Activated naive CD4-positive, alpha-beta T cell treated with anti-CD3 and anti-CD28 coated beads, Interleukin-2, amount 50 U/mL, for 72 hours (primary cell): ENCODE measurements around the gene ARHGAP27. TPM values are rescaled to one million over a fixed set of nuclear protein-coding genes. Genes with fewer than 3 reads are reported as not detected.

ENCODE experiments used
- ATAC-seq, 2 donors: fragments of 150-1000 bp; cut with Tn5 transposase; 2 replicates each; pipeline ENCODE4 v1.10.0; 2021; ENCODE audit warnings: mild to moderate bottlenecking in 2 of 2, moderate library complexity in 2 of 2
- DNase-seq, 2 donors: peaks; one replicate each; pipeline ENCODE4 v3.0.0; 2021 to 2022; ENCODE audit warnings: low spot score in 2 of 2
- H3K27ac Mint-ChIP-seq, 2 donors: one replicate each; pipeline ENCODE4 v1.8.0; 2022; ENCODE audit warnings: mild to moderate bottlenecking in 2 of 2, mixed read lengths in 2 of 2
- H3K36me3 Mint-ChIP-seq, 2 donors: one replicate each; pipeline ENCODE4 v1.8.0; 2022; ENCODE audit warnings: mixed read lengths in 2 of 2
- H3K9me3 Mint-ChIP-seq, 2 donors: one replicate each; pipeline ENCODE4 v1.8.0; 2022; ENCODE audit warnings: mixed read lengths in 2 of 2
- total RNA-seq, 2 donors: library from RNA; stranded (reverse); gene quantifications; one replicate each; pipeline ENCODE4 v1.2.3, GENCODE V29; 2022

ARHGAP27 gene
- total RNA-seq, 2 donors from 2014 or later: 49.7 to 55.1 TPM

DNA sequence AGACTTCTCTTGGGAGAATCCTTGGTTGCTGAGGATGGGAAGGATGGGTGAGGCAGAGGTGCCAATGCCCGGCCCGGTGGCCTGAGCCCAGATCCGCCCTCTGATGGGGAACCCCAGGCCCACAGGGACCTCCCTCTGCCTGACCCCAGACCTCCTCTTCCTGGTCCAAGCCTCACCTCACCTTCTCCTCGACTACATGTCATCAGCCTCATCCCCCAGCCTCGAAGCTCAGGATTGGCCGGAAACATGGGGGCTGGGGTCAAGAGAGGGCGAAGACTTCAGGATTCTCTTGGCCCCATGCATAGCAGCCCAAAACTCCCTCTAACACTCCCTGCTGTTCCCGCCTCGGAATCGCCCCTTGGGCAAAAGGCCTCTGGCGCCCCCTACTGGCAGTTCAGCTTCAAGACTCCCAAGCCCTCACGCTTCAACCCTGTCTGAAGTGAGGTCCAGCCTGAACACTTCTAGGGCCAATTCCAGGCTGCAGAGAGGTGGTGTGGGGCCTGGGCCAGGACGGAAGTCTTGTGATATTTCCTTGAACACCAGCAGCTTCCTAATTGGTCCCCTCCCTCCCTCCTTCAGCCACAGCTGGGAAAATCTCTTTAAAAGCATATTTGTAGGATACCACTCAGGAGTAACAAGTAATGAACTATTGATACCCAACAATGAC lies 47.2 kb downstream of the ARHGAP27 start:
- DNase-seq (peak; percentile 88 to 95), ATAC-seq (peak; percentile 94 to 98)
- no peaks in the 10 kb centered on the region for H3K9me3 Mint-ChIP-seq
- no peaks in the 10 kb centered on the region for H3K36me3 Mint-ChIP-seq
- peak overlapping the region; percentile 5 to 58 for H3K27ac Mint-ChIP-seq

DNA sequence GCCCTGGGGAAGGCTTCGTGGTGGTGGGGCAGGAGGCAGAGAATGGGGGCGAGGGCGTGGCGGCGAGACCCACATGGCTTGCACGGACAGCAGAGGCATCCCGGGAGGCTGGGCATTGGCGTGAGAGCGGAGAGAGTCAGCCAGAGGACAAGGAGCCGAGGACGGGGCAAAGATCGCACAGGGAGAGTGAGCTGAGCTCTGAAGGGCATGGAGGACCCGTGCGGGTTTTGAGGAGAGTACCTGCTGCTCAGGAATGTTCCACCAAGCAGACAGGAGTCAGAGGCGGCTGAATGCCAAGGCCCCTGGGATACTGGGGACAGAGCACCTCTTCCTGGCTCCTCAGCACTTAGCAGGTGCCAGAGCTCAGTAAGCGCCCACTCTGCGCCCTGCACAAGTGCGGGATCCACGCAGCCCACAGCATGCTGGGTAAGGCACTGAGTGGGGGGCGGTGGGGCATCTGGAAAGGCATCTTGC lies 47.8 kb downstream of the ARHGAP27 start:
- Mint-ChIP-seq H3K27ac (peak overlapping the region in 1 of 2 donors; percentile 58), H3K36me3 (no peaks in the 10 kb centered on the region), H3K9me3 (no peaks in the 10 kb centered on the region)
- DNase-seq: no peak
- ATAC-seq: peak in 1 of 2 donors; percentile 2

DNA sequence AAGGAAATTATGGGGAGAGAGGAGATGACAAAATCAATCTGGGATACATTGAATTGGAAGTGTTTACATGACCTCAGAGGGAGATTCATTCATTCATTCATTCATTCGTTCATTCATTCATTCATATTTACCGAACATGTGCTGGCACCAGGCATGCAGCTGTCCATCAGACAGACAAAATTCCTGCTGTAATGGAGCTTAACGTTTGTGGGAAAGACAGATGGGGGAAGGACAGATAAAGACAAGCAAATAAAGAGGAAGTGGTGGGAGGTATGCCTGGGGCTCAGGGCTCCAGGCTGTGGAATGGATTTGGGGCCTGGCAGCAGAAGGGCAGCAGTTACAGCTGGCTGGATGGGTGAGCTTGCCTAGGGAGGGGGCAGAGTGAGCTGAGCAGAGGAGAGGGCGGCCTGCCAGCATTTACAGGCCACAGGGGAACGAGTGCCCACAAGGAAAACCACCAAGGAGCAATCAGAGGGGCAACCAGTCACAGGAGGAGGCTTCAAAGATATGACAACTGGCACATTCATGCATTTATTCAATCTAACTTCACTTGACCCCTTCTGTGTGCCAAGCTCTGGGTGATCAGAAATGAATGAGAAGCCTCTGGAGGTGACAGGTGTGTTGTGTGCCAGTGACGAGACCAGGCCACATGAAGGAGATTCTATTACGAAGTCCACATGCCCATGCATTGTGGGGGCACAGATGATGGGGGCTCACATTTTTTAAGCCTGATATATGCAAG lies 48.5 kb downstream of the ARHGAP27 start:
- H3K9me3 Mint-ChIP-seq: no peaks in the 10 kb centered on the region
- no peaks in the 10 kb centered on the region for H3K36me3 Mint-ChIP-seq
- no peak for DNase-seq
- H3K27ac Mint-ChIP-seq: peak overlapping the region in 1 of 2 donors; percentile 26
- ATAC-seq: no peak

- DNase-seq: no peak
- ATAC-seq: no peak
Measured at GRCh38 chr17:45383003-45383402, 49.7 kb downstream of the ARHGAP27 start.

DNA sequence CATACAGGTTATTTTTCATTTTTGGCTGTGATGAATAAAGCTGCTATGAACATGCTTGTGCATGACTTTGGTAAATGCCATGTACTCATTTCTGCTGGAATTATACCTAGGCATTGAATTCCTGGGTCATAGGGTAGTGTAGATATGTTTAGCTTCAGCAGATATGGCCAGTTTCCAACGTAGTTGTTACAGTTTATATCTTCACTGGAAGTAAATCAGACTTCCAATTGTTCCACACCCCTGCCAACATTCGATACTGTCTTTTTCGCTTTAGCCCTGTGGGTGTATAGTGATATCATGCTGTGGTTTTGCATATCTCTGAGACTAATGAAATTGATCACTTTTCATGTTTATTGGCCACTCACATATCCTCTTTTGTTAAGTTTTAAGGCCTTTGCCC lies 50.4 kb downstream of the ARHGAP27 start:
- DNase-seq: no peak
- Mint-ChIP-seq H3K9me3 (no peaks in the 10 kb centered on the region), H3K36me3 (no peaks in the 10 kb centered on the region), H3K27ac (no peak overlapping the region)
- ATAC-seq: no peak

More at GRCh38 chr17:45383003-45383402, 49.7 kb downstream of the ARHGAP27 start:
- Mint-ChIP-seq H3K27ac (peak overlapping the region in 1 of 2 donors; percentile 47), H3K9me3 (no peaks in the 10 kb centered on the region), H3K36me3 (no peaks in the 10 kb centered on the region)

GRCh38 chr17:45380991-45381390 lies 51.7 kb downstream of the ARHGAP27 start:
- ATAC-seq (no peak), DNase-seq (no peak)
- Mint-ChIP-seq H3K9me3 (no peaks in the 10 kb centered on the region), H3K27ac (no peak overlapping the region), H3K36me3 (no peaks in the 10 kb centered on the region)

- Mint-ChIP-seq H3K27ac (no peak overlapping the region), H3K9me3 (no peaks in the 10 kb centered on the region), H3K36me3 (no peaks in the 10 kb centered on the region)
- ATAC-seq (peak in 1 of 2 donors; percentile 57), DNase-seq (no peak)
Measured at GRCh38 chr17:45380046-45380765, 52.5 kb downstream of the ARHGAP27 start.

DNA sequence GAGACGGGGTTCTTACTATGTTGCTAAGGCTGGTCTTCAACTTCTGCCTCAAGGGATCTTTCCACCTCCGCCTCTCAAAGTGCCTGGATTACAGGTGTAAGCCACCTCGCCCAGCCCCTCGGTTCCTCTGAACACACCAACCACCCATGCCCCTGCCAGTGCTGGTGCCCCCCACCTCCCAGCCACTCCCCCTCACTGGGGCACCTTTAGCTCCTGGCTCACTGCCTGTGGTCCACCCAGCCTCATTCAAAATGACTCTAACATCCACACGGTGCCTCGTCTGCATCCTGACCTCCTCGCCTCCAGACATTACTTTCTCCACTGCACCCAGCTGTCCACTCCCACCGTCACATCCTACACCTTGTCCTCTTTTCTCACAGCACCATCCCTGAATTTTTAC lies 55.3 kb downstream of the ARHGAP27 start:
- no peaks in the 10 kb centered on the region for H3K9me3 Mint-ChIP-seq
- no peaks in the 10 kb centered on the region for H3K36me3 Mint-ChIP-seq
- DNase-seq (no peak), ATAC-seq (no peak)
- no peak overlapping the region for H3K27ac Mint-ChIP-seq

- H3K36me3 Mint-ChIP-seq: no peaks in the 10 kb centered on the region
- ATAC-seq: no peak
- no peak for DNase-seq
- H3K9me3 Mint-ChIP-seq: no peaks in the 10 kb centered on the region
- no peak overlapping the region for H3K27ac Mint-ChIP-seq
Measured at GRCh38 chr17:45376171-45377005, 56.3 kb downstream of the ARHGAP27 start.

DNA sequence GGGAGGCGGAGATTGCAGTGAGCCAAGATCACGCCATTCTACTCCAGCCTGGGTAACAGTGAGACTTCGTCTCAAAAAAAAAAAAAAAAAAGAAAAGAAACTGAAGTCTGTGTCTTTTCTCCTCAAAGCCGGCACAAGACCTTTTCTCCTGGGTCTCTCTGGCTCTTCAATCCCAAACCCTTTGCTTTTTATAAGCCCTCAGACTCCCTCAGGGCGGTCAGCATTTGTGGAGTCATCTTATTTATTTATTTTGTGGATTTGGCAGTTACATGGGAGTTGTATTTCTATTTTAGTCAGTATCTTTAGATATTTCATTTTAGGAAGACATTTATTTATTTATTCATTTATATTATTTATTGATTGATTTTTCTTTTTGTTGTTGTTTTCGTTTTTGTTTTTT lies 58.2 kb downstream of the ARHGAP27 start:
- ATAC-seq (no peak), DNase-seq (no peak)
- no peaks in the 10 kb centered on the region for H3K9me3 Mint-ChIP-seq
- H3K36me3 Mint-ChIP-seq: no peaks in the 10 kb centered on the region
- no peak overlapping the region for H3K27ac Mint-ChIP-seq

DNA sequence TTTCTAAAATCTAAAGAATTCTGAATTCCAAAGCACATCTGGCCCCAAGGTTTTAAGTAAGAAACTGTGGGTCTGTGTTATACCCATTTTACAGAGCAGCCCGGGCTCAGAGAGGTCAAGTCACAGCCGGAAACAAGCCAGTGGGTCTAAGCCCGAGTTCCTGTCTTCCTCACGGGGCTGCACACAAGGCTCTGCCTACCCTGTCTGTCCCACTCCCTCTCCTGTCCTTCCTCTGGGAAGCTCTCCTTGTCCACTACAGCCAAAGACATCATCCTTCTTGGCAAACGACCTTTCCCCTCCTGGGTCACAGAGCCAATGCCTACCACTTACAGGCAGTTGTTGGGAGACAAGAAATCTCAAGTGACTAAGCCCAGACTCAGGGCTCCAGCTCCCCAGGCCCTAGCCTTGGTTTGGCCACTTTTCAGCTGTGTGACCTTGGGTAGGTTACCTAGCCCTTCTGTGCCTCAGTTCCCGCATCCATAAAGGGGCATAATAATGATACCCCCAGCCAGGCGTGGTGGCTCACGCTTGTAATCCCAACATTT lies 60.3 kb downstream of the ARHGAP27 start:
- Mint-ChIP-seq H3K27ac (no peak overlapping the region), H3K9me3 (no peaks in the 10 kb centered on the region), H3K36me3 (no peaks in the 10 kb centered on the region)
- DNase-seq: peak in 1 of 2 donors; percentile 35
- no peak for ATAC-seq

- no peaks in the 10 kb centered on the region for H3K36me3 Mint-ChIP-seq
- peak; percentile 60 to 75 for DNase-seq
- H3K27ac Mint-ChIP-seq: peak overlapping the region in 1 of 2 donors; percentile 52
- H3K9me3 Mint-ChIP-seq: no peaks in the 10 kb centered on the region
- peak; percentile 88 to 96 for ATAC-seq
Measured at GRCh38 chr17:45371414-45372324, 61.0 kb downstream of the ARHGAP27 start.

DNA sequence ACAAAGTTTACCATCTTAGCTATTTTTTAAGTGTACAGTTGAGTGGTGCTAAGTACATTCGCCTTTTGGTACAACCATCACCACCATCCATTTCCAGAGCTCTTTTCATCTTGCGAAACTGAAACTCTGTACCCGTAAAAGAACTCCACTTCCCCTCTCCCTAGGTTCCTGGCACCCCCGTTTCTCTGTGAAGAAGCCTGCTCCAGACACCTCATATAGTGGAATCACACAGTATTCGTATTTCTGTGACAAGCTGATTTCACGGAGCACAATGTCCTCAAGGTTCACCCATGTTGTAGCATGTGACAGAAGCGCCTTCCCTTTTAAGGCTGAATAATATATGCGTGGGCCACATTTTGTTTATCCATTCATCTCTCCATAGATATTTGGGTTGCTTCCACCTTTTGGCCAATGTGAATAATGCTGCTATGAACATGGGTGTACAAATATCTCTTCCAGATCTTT lies 61.7 kb downstream of the ARHGAP27 start:
- Mint-ChIP-seq H3K27ac (no peak overlapping the region), H3K9me3 (no peaks in the 10 kb centered on the region), H3K36me3 (no peaks in the 10 kb centered on the region)
- no peak for ATAC-seq
- peak in 1 of 2 donors; percentile 11 for DNase-seq

DNA sequence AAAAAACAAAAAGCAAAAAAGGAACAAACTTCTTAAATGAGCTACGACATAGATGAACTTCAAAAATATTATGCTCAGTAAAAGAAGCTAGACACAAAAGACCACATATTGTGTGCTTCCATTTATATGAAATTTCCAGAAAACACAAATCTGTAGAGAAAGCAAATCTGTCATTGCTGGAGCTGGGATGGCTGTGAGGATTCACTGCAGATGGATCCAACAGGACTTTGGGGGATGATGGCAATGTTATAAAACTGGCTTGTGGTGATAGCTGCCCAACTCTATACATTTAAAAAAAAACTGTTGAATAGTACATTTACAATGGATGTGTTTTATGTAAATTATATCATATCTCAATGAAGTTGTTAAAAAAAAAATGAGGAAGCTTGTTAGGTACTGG lies 63.2 kb downstream of the ARHGAP27 start:
- no peaks in the 10 kb centered on the region for H3K36me3 Mint-ChIP-seq
- no peak for DNase-seq
- no peak for ATAC-seq

DNA sequence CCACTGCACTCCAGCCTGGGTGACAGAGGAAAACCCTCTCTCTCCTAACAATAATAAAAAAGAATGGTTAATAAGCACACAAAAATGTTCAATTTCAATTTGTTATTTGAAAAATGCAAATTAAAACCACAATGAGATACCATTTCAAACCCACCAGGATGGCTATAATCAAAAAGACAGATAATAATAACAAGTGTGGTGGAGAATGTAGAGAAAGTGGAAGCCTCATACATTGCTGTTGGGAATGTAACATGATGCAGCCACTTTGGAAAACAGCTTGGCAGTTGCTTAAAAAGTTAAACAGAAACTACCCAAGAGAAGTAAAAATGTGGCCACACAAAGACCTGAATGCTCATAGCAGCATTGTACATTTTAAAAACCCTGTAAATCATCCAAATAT lies 64.0 kb downstream of the ARHGAP27 start:
- H3K27ac Mint-ChIP-seq: no peak overlapping the region
- no peaks in the 10 kb centered on the region for H3K9me3 Mint-ChIP-seq
- peaks cover 0 to under 1% of the 10 kb centered on the region in 2 donors for H3K36me3 Mint-ChIP-seq
- ATAC-seq (no peak), DNase-seq (no peak)

More for the DNA sequence above, 63.2 kb downstream of the ARHGAP27 start:
- Mint-ChIP-seq H3K27ac (no peak overlapping the region), H3K9me3 (no peaks in the 10 kb centered on the region)
